HEK293T (cell line): ENCODE data around the gene TDRD12.

Experiments used
- FOXK2 ChIP-seq: fragments of 450-650 bp; IDR thresholded peaks from 2 replicates; pipeline ENCODE4 v1.6.1; 2016; ENCODE audit warnings: mild to moderate bottlenecking
- FOXM1 ChIP-seq: fragments of 450-650 bp; IDR thresholded peaks from 2 replicates; pipeline ENCODE4 v1.6.1; 2017; ENCODE audit warnings: mild to moderate bottlenecking, borderline replicate concordance
- SP1 ChIP-seq: fragments of 450-650 bp; IDR thresholded peaks from 2 replicates; pipeline ENCODE4 v1.6.1; 2017
- SUZ12 ChIP-seq: fragments of 450-650 bp; IDR thresholded peaks from 2 replicates; pipeline ENCODE4 v1.6.1; 2016; ENCODE audit warnings: mild to moderate bottlenecking
- TARDBP ChIP-seq: fragments of 450-650 bp; IDR thresholded peaks from 2 replicates; pipeline ENCODE4 v1.6.1; 2016
- TF ChIP-seq, protein P1 (sequence below): fragments of 450-650 bp; IDR thresholded peaks from 2 replicates; pipeline ENCODE4 v1.6.1; 2016

DNA sequence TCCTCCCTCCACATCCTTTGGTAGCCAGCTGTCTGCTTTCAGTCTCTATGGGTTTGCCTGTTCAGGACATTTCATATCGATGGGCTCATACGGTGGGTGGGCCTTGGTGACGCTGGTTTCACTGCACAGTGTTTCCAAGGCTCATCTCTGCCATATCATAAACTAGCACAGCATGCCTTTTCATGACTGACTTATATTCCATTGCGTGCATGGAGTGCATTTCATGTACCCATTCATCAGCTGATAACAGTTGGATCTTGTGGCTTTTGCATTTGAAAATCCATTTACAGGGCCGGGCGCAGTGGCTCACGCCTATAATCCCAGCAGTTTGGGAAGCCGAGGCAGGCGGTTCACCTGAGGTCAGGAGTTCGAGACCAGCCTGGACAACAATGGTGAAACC, 69.9 kb downstream of the TDRD12 start:
- TF ChIP-seq TARDBP = no peak
- no peak for TF ChIP-seq SP1
- TF ChIP-seq, protein P1, sequence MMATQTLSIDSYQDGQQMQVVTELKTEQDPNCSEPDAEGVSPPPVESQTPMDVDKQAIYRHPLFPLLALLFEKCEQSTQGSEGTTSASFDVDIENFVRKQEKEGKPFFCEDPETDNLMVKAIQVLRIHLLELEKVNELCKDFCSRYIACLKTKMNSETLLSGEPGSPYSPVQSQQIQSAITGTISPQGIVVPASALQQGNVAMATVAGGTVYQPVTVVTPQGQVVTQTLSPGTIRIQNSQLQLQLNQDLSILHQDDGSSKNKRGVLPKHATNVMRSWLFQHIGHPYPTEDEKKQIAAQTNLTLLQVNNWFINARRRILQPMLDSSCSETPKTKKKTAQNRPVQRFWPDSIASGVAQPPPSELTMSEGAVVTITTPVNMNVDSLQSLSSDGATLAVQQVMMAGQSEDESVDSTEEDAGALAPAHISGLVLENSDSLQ = no peak
- TF ChIP-seq SUZ12 = no peak
- no peak for TF ChIP-seq FOXK2
- no peak for TF ChIP-seq FOXM1
